Keratinocyte (primary cell): Measurements from ENCODE around the gene KIFAP3.

Experiments used
- EZH2 ChIP-seq: IDR thresholded peaks from one replicate; pipeline ENCODE4 v1.6.1; 2012; ENCODE audit warnings: inconsistent platforms, mild to moderate bottlenecking, low read length, moderate library complexity
- TF ChIP-seq, protein P1 (sequence below), 3 experiments: IDR thresholded peaks in 1 of 3; conservative IDR thresholded peaks in 1 of 3; optimal IDR thresholded peaks in 1 of 3; 2 replicates in 2 of 3; 3 replicates in 1 of 3; pipeline versions ENCODE3 to v1.5.1; 2011; ENCODE audit warnings: low read length in 3 of 3, mild to moderate bottlenecking in 3 of 3, moderate library complexity in 2 of 3, control low read depth in 1 of 3, inconsistent platforms in 1 of 3; ENCODE audit not compliant: insufficient read depth in 2 of 3; ENCODE audit errors: extremely low read depth in 1 of 3

DNA sequence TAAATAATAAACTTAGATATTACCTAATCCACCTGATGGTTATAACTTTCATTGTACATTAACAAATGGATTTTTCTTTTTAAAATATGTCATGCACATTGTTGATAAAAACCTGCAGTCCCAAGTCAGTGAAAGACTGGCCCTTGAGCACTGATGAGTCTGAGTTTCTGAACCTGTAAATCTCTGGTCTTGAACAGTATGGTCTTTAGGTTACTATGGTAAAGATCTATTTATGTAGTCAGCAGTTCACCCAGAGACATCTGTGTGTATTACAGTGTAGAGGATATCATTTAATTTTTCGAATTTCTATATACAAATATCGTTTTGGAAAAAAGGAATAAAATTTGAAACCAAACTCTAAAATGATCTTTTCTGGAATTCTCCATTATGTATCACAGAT lies 150.4 kb downstream of the KIFAP3 start:
- TF ChIP-seq EZH2 = no peak
- TF ChIP-seq, protein P1, sequence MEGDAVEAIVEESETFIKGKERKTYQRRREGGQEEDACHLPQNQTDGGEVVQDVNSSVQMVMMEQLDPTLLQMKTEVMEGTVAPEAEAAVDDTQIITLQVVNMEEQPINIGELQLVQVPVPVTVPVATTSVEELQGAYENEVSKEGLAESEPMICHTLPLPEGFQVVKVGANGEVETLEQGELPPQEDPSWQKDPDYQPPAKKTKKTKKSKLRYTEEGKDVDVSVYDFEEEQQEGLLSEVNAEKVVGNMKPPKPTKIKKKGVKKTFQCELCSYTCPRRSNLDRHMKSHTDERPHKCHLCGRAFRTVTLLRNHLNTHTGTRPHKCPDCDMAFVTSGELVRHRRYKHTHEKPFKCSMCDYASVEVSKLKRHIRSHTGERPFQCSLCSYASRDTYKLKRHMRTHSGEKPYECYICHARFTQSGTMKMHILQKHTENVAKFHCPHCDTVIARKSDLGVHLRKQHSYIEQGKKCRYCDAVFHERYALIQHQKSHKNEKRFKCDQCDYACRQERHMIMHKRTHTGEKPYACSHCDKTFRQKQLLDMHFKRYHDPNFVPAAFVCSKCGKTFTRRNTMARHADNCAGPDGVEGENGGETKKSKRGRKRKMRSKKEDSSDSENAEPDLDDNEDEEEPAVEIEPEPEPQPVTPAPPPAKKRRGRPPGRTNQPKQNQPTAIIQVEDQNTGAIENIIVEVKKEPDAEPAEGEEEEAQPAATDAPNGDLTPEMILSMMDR (optimal IDR thresholded peaks at IDR 0.05 in 1 of 3, IDR thresholded peaks at IDR 0.05 in 1 of 3, conservative IDR thresholded peaks at IDR 0.05 in 1 of 3; ENCODE audit: extremely low read depth in 1 of 3, insufficient read depth in 2 of 3, low read length in 3 of 3) = no peak
